Measurements from ENCODE around the gene ASCC1.

GRCh38 chr10:72229261-72230251 lies 13.5 kb upstream of the ASCC1 start:
- TF ChIP-seq, protein P1, sequence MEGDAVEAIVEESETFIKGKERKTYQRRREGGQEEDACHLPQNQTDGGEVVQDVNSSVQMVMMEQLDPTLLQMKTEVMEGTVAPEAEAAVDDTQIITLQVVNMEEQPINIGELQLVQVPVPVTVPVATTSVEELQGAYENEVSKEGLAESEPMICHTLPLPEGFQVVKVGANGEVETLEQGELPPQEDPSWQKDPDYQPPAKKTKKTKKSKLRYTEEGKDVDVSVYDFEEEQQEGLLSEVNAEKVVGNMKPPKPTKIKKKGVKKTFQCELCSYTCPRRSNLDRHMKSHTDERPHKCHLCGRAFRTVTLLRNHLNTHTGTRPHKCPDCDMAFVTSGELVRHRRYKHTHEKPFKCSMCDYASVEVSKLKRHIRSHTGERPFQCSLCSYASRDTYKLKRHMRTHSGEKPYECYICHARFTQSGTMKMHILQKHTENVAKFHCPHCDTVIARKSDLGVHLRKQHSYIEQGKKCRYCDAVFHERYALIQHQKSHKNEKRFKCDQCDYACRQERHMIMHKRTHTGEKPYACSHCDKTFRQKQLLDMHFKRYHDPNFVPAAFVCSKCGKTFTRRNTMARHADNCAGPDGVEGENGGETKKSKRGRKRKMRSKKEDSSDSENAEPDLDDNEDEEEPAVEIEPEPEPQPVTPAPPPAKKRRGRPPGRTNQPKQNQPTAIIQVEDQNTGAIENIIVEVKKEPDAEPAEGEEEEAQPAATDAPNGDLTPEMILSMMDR (IDR thresholded peaks at IDR 0.05; ENCODE audit: poor library complexity) = no peak
- no peak for TF ChIP-seq EZH2 (IDR thresholded peaks at IDR 0.05; ENCODE audit: borderline replicate concordance)
- TF ChIP-seq EZH2phosphoT487 (IDR thresholded peaks at IDR 0.05; ENCODE audit: low read depth, severe bottlenecking, unreplicated experiment) = no peak
